A673 (cell line): ENCODE measurements around the gene PLK3. TPM values are rescaled to one million over a fixed set of nuclear protein-coding genes. Genes with fewer than 3 reads are reported as not detected.

ENCODE experiments used
- BruUV-seq: library from RNA; stranded (reverse); fragments of 400-500 nt; replicated peaks from 2 replicates; lab custom pipeline; 2021; lab: Mats Ljungman, UMichigan
- CTCF ChIA-PET: fragments of 300-600 bp; sonication (Branson Sonifier 250); formaldehyde crosslinking; loops from one replicate; lab custom pipeline; 2022; ENCODE audit warnings: antibody characterized with exemption; lab: Charles Lee
- POLR2A ChIA-PET: fragments of 300-600 bp; sonication (Branson Sonifier 250); formaldehyde crosslinking; loops from one replicate; lab custom pipeline; 2022; ENCODE audit warnings: antibody characterized with exemption; ENCODE audit not compliant: low non-redundant PET; lab: Charles Lee
- DNase-seq: peaks from one replicate; pipeline ENCODE4 v3.0.0-alpha.2; 2015; ENCODE audit warnings: low spot score
- H3K27ac ChIP-seq: fragments of 200-600 bp; sonication (generic); 2 replicates; pipeline ENCODE4 v1.5.1; 2016; ENCODE audit warnings: mixed run types, low read depth, mild to moderate bottlenecking, mixed read lengths, antibody characterized with exemption, low read length; ENCODE audit not compliant: poor library complexity, severe bottlenecking
- H3K27me3 ChIP-seq: fragments of 200-600 bp; sonication (generic); replicated peaks from 2 replicates; pipeline ENCODE4 v1.6.1; 2017; ENCODE audit warnings: mixed run types, low read depth, mild to moderate bottlenecking, mixed read lengths, antibody characterized with exemption, low read length; ENCODE audit not compliant: insufficient read depth, poor library complexity
- H3K36me3 ChIP-seq: fragments of 200-600 bp; sonication (generic); 2 replicates; pipeline ENCODE4 v1.6.1; 2016; ENCODE audit warnings: mixed run types, mild to moderate bottlenecking, mixed read lengths, antibody characterized with exemption, low read length; ENCODE audit not compliant: insufficient read depth, poor library complexity, severe bottlenecking
- H3K4me1 ChIP-seq: fragments of 200-600 bp; sonication (generic); 2 replicates; pipeline ENCODE4 v1.6.1; 2017; ENCODE audit warnings: mixed run types, mild to moderate bottlenecking, mixed read lengths, antibody characterized with exemption, low read length; ENCODE audit not compliant: insufficient read depth, poor library complexity, severe bottlenecking
- H3K4me3 ChIP-seq: fragments of 200-600 bp; sonication (generic); 2 replicates; pipeline ENCODE4 v1.5.1; 2016; ENCODE audit warnings: low read depth, mixed run types, mild to moderate bottlenecking, mixed read lengths, low read length; ENCODE audit not compliant: poor library complexity, severe bottlenecking
- H3K9me3 ChIP-seq: fragments of 200-600 bp; sonication (generic); 2 replicates; pipeline ENCODE4 v1.6.1; 2016; ENCODE audit warnings: mixed run types, low read depth, mild to moderate bottlenecking, mixed read lengths, antibody characterized with exemption, low read length; ENCODE audit not compliant: poor library complexity, severe bottlenecking
- EZH2 ChIP-seq: fragments of 200-600 bp; sonication (generic); IDR thresholded peaks from 2 replicates; pipeline ENCODE4 v1.6.1; 2017; ENCODE audit warnings: borderline replicate concordance, low read depth, mild to moderate bottlenecking, mixed read lengths, antibody characterized with exemption, low read length; ENCODE audit not compliant: poor library complexity, severe bottlenecking
- intact Hi-C: fragments of 100-400 bp; cut with micrococcal nuclease; formaldehyde crosslinking; loops from one replicate; pipeline ENCODE4 v1.10.0; 2022; ENCODE audit not compliant: unreplicated experiment
- total RNA-seq: library from RNA; stranded (reverse); gene quantifications from 2 replicates; pipeline ENCODE4 v1.2.3, GENCODE V29; 2021
- TF ChIP-seq, protein P1 (sequence below): fragments of 300-800, 200-600 bp; sonication (generic); conservative IDR thresholded peaks from 2 replicates; pipeline ENCODE4 v1.5.1; 2017; ENCODE audit warnings: low read depth, mild to moderate bottlenecking, antibody characterized with exemption, low read length, moderate library complexity, mixed read lengths

PLK3 gene
- total RNA-seq, 1 experiment from 2014 or later, result 15.6 TPM

DNA sequence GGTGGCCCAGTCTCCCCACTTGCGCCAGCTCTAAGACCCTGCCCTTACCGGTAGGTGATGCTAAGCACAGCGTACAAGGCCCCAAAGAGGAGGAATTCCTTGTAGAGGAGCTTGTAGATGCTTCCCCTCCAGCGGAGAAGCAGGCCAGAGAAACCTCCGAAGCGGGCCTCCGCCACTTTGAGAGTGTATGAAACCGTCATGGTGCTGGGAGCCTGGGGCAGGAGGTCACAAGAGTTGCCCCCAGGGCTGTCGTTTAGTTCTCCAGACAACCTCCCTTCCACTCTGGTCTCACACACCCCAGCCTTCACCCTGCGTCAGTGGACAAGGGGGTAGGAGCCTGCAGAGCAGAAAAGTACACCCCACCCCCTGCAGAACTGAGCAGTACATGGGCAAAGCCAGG is 12.7 kb upstream of the PLK3 start:
- no TSS peak for BruUV-seq
- POLR2A ChIA-PET, result no interaction called here

DNA sequence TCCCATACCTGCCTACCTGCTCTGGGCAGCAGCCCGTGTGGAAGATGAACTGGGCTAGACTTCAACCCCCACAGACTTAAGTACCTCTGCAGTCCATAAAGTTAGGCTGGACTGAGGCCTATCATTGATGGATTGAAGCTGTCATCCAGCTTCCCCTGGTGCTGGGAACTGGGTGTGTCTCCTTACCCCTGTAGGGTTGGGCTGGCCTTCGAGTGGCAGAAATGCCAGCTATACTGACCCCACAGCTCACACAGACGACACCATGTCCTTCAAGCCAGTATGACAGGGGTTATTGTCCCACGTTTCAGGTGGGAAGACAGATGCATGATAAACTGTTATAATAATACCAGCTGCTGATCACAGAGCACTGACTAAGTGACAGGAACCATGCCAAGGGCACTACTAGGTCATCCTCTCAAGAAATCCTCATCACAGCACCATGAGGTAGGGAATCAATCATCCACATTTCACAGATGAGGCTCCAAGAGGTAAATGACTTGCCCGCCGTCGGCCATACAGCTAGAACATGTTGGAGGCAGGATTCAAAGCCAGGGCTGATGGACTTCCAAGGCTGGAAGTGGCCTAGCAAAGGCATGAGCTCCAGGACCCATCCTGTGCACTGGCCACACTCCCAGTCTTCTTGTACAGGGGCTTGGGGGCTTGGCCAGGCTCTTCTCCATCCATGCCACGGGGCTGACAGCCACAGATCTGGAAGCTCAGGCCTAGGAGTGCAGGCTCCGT is 11.9 kb upstream of the PLK3 start, which contains the start of gene BEST4:
Gene BEST4, minus strand, starts transcription at position 51 of the 741 bp plus-strand sequence. CDS start 465 bp downstream, outside the sequence.
- Histone ChIP-seq H3K9me3 (no peaks in the 10 kb centered on the region), H3K4me3 (no peak within 1 kb of the TSS), H3K27ac (no peak within 1 kb of the TSS), H3K27me3 (no peaks in the 10 kb centered on the region), H3K36me3 (no peaks in the 10 kb centered on the region), H3K4me1 (peaks cover 12% of the 10 kb centered on the region)
- CTCF ChIA-PET, result no interaction called here
- no peak for DNase-seq
- BruUV-seq, result no TSS peak
- POLR2A ChIA-PET, result interaction anchor here (0.8 kb wide), 1 partner anchor 46 kb away, joined by 3 read pairs; no protein-coding TSS in a partner anchor
- no peak for TF ChIP-seq EZH2
- TF ChIP-seq, protein P1, sequence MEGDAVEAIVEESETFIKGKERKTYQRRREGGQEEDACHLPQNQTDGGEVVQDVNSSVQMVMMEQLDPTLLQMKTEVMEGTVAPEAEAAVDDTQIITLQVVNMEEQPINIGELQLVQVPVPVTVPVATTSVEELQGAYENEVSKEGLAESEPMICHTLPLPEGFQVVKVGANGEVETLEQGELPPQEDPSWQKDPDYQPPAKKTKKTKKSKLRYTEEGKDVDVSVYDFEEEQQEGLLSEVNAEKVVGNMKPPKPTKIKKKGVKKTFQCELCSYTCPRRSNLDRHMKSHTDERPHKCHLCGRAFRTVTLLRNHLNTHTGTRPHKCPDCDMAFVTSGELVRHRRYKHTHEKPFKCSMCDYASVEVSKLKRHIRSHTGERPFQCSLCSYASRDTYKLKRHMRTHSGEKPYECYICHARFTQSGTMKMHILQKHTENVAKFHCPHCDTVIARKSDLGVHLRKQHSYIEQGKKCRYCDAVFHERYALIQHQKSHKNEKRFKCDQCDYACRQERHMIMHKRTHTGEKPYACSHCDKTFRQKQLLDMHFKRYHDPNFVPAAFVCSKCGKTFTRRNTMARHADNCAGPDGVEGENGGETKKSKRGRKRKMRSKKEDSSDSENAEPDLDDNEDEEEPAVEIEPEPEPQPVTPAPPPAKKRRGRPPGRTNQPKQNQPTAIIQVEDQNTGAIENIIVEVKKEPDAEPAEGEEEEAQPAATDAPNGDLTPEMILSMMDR, result no peak
- intact Hi-C loops, result loop anchor here (5.0 kb wide), 1 partner anchor 224 kb away; the partner anchor contains the start of genes HECTD3 and UROD

More for the DNA sequence above, 12.7 kb upstream of the PLK3 start:
- no peaks in the 10 kb centered on the region for H3K27me3 ChIP-seq
- H3K36me3 ChIP-seq, result no peaks in the 10 kb centered on the region
- H3K9me3 ChIP-seq, result no peaks in the 10 kb centered on the region
- no peak overlapping the region for H3K4me3 ChIP-seq
- TF ChIP-seq, protein P1, result no peak
- TF ChIP-seq EZH2, result no peak
- peaks cover 12% of the 10 kb centered on the region for H3K4me1 ChIP-seq
- no peak for DNase-seq
- H3K27ac ChIP-seq, result no peak overlapping the region
- CTCF ChIA-PET, result interaction anchor here (0.6 to 1.3 kb wide), 2 partner anchors 44 to 513 kb away, joined by 3 to 6 read pairs; no protein-coding TSS in a partner anchor
- intact Hi-C loops, result loop anchor here (5.0 kb wide), 1 partner anchor 225 kb away; the partner anchor contains the start of genes HECTD3 and UROD

DNA sequence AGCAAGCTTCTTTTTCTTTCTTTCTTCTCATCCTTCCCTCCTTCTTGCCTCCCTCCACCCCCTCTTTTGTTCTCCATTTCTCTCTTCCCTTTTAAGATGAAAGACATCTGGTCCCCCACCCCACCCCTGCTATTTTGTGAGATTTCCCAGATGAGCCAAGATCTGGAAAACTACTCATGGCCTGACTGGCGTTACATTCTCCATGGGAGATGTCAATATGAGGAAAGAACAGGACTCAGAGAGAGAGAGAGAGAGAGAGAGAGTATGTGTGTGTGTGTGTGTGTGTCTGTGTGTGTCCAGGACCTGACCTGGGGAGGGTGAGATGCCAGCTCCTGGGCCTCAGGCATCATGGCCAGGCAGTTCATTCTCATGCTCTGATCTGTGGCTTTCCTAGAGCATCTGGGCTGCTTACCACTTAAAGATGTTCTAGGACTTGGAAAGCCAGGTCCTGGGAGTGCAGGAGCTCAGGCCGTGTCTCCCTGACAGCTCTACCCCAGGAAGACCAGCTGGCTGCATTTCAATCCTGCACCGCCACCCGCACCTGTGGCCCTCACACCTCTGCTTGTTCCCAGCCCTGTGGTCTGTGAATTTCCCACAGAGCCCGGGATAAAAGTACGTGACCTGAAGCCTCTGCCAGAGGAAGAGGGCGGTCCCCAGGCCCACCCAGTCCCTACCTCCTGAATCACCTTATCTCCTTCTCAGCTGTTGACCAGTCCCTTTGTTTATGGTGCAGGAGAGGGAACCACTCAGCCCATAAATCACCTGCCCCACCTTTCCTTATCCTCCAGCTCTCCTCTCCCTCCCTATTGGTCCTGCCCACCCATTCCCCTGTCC is 9.0 kb upstream of the PLK3 start:
- no peak for DNase-seq
- no peaks in the 10 kb centered on the region for H3K27me3 ChIP-seq
- intact Hi-C loops, result no loop called here
- no peaks in the 10 kb centered on the region for H3K9me3 ChIP-seq
- POLR2A ChIA-PET, result no interaction called here
- no peak overlapping the region for H3K4me3 ChIP-seq
- no peaks in the 10 kb centered on the region for H3K36me3 ChIP-seq
- peaks cover 6% of the 10 kb centered on the region for H3K4me1 ChIP-seq
- BruUV-seq, result no TSS peak
- CTCF ChIA-PET, result no interaction called here
- no peak overlapping the region for H3K27ac ChIP-seq
- TF ChIP-seq EZH2, result no peak
